ENCODE measurements around the gene COPS9. TPM values are rescaled to one million over a fixed set of nuclear protein-coding genes. Genes with fewer than 3 reads are reported as not detected.
A peak's percentile ranks its signal among the peaks of the same experiment; 100 is the strongest.

The COPS9 gene
- total RNA-seq, 1 donor from 2014 or later: 35.0 TPM

DNA sequence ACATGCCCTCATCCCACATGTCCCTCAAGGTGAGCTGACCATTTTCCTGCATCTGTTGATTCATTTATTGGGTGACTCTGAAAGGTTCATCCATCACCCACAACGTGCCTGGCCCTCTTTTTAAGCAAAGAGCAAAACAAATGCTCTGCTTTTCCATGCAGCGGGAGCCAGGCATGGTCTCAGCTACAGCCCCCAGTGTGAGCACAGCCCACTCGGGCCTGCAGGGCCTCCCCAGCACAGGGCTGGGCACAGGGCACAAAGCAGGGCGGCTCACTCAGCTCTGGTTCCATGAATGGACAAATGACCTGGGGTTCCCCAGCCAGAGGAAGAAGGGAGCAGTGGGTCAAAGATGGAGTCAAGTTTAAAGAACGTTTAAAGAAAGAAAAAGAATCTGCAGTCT is 28.5 kb upstream of the COPS9 start:
- TF ChIP-seq, protein P1, sequence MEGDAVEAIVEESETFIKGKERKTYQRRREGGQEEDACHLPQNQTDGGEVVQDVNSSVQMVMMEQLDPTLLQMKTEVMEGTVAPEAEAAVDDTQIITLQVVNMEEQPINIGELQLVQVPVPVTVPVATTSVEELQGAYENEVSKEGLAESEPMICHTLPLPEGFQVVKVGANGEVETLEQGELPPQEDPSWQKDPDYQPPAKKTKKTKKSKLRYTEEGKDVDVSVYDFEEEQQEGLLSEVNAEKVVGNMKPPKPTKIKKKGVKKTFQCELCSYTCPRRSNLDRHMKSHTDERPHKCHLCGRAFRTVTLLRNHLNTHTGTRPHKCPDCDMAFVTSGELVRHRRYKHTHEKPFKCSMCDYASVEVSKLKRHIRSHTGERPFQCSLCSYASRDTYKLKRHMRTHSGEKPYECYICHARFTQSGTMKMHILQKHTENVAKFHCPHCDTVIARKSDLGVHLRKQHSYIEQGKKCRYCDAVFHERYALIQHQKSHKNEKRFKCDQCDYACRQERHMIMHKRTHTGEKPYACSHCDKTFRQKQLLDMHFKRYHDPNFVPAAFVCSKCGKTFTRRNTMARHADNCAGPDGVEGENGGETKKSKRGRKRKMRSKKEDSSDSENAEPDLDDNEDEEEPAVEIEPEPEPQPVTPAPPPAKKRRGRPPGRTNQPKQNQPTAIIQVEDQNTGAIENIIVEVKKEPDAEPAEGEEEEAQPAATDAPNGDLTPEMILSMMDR (IDR thresholded peaks at IDR 0.05; ENCODE audit: insufficient read depth, low read length, severe bottlenecking): no peak
- FAIRE-seq (no peak), DNase-seq (ENCODE audit: low read depth) (no peak)
- Histone ChIP-seq H3K36me3 (ENCODE audit: control insufficient read depth, insufficient read depth, low read length) (no peaks in the 10 kb centered on the region), H3K4me3 (ENCODE audit: low read depth, low read length) (no peak overlapping the region), H3K27me3 (ENCODE audit: control insufficient read depth, insufficient read depth, low read length) (no peaks in the 10 kb centered on the region)

DNA sequence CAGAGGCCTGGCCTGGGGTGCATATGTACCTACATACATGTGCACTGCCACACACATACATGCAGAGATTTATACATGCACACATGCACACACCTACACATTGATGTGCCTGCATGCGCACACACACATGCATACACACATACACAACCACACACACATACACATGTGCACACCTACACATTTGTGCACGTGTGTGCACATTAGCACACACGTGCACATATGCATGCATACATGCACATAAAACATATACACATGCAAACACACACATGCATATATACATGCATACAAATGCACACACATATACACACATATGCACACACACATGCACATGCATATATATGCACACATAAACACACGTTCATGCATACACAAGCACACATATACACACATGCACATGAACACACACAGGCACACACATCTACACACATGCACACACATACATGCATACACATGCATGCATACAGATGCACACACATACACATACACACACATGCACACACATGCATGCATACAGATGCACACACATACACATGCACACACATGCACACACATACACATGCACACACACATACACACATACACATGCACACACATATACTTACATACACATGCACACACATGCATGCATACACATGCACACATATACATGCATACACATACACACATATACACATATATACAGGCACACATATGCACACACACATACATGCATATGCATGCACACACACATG is 27.9 kb upstream of the COPS9 start:
- TF ChIP-seq, protein P1 (IDR thresholded peaks at IDR 0.05; ENCODE audit: insufficient read depth, low read length, severe bottlenecking): no peak
- FAIRE-seq (peak; percentile 92), DNase-seq (ENCODE audit: low read depth) (no peak)
- Histone ChIP-seq H3K4me3 (ENCODE audit: low read depth, low read length) (no peak overlapping the region), H3K36me3 (ENCODE audit: control insufficient read depth, insufficient read depth, low read length) (no peaks in the 10 kb centered on the region), H3K27me3 (ENCODE audit: control insufficient read depth, insufficient read depth, low read length) (no peaks in the 10 kb centered on the region)

DNA sequence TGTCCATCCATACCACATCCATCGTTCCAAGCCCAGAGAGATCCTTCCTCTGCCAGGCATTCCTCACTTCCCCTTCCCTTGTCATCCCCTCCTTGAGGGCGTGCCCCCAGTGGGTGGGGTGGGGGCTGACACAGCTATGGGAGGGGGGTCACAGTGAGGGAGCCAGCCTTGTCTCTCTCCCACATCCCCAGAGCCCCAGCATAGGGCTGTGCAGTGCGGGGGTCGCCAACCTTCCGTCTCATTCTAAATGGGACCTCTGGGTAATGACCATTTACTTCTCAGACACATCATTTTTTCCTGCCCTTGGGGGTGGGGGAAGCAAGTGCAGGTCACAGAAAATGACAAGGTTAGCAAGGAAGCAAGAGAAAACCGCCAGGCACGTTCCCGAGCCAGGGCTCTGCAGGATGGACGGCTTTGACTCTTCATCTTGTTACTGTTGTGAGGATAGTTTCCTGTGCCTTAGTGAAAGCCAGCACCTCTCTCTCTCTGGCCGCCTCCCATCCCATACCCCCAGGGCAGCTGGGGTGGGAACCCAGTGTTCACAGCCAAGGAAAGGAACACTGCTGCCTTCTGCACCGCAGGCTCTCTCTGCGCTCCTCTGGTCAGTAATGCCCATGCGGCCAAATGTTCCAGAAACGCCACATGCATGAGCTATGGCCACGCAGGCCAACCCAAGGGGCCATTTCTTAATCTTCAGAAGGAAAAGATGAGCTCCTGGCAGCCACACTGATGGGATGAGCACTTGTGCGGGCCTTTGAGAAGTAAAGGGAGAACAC is 27.0 kb upstream of the COPS9 start:
- DNase-seq (ENCODE audit: low read depth) (no peak), FAIRE-seq (no peak)
- TF ChIP-seq, protein P1 (IDR thresholded peaks at IDR 0.05; ENCODE audit: insufficient read depth, low read length, severe bottlenecking): no peak
- Histone ChIP-seq H3K36me3 (ENCODE audit: control insufficient read depth, insufficient read depth, low read length) (no peaks in the 10 kb centered on the region), H3K4me3 (ENCODE audit: low read depth, low read length) (no peak overlapping the region), H3K27me3 (ENCODE audit: control insufficient read depth, insufficient read depth, low read length) (no peaks in the 10 kb centered on the region)

DNA sequence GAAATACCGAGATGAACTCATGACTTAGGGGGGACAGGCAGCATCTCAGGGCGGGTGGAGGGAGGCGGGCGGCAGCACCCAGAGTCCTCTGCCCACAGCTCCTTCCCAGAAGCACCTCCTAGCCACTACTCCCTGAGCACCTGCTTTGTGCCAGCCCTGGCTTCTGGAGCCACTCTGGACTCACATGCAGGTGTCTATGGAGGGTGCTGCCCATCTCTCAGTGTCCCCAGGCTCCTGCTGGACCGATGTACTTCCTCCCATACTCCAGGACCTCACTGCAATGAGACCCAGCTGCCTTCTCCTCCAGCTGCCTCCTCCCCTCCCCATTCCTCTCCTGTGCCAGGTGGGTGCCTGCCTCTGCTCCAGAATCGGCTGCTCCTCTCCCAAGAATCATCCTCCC is 26.4 kb upstream of the COPS9 start:
- FAIRE-seq: no peak
- DNase-seq (ENCODE audit: low read depth): no peak
- TF ChIP-seq, protein P1 (IDR thresholded peaks at IDR 0.05; ENCODE audit: insufficient read depth, low read length, severe bottlenecking): no peak
- Histone ChIP-seq H3K36me3 (ENCODE audit: control insufficient read depth, insufficient read depth, low read length) (no peaks in the 10 kb centered on the region), H3K4me3 (ENCODE audit: low read depth, low read length) (no peak overlapping the region), H3K27me3 (ENCODE audit: control insufficient read depth, insufficient read depth, low read length) (no peaks in the 10 kb centered on the region)

DNA sequence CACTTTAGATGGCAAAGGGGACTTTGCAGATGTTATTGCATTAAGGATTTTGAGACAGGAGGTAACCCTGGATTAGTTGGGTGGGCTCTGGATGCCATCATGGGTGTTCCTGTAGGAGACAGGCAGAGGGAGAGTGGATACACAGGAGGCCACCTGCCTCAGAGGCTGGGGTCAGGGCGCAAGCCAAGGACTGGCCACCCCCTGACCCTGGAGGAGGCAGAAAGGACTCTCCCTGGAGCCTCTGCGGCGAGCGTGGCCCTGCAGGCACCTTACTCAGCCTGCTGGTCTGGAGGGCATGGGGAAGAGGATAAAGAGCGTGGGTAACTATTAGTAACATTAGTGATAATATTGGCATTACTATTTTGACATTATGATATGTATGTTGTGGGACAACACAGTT is 25.9 kb upstream of the COPS9 start:
- TF ChIP-seq, protein P1 (IDR thresholded peaks at IDR 0.05; ENCODE audit: insufficient read depth, low read length, severe bottlenecking): no peak
- DNase-seq (ENCODE audit: low read depth): no peak
- Histone ChIP-seq H3K36me3 (ENCODE audit: control insufficient read depth, insufficient read depth, low read length) (no peaks in the 10 kb centered on the region), H3K27me3 (ENCODE audit: control insufficient read depth, insufficient read depth, low read length) (no peaks in the 10 kb centered on the region), H3K4me3 (ENCODE audit: low read depth, low read length) (no peak overlapping the region)
- FAIRE-seq: no peak
